Activated T-helper 1 cell treated with anti-CD3 and anti-CD28 coated beads, Interleukin-12 subunit alpha, Interleukin-12 subunit beta, Interleukin-2, Interleukin-4 antibody, amounts not matched to agents 30 ng/mL and 10 ng/mL and 1 ng/mL, durations not matched to agents 14 hours and 24 hours and 36 hours (primary cell): ENCODE data around the gene CBY1. TPM values are rescaled to one million over a fixed set of nuclear protein-coding genes. Genes with fewer than 3 reads are reported as not detected.

Experiments used
- DNase-seq: peaks from one replicate; pipeline ENCODE4 v3.0.0; 2021; ENCODE audit warnings: low spot score
- H3K27ac Mint-ChIP-seq: one replicate; pipeline ENCODE4 v1.8.0; 2021; ENCODE audit warnings: mild to moderate bottlenecking, mixed read lengths
- H3K27me3 Mint-ChIP-seq: one replicate; pipeline ENCODE4 v1.8.0; 2022; ENCODE audit warnings: mild to moderate bottlenecking, moderate library complexity, mixed read lengths; ENCODE audit not compliant: insufficient read depth
- H3K36me3 Mint-ChIP-seq: one replicate; pipeline ENCODE4 v1.8.0; 2021; ENCODE audit warnings: low read depth, mixed read lengths
- H3K4me1 Mint-ChIP-seq: one replicate; pipeline ENCODE4 v1.8.0; 2021; ENCODE audit warnings: low read depth, mixed read lengths
- H3K4me3 Mint-ChIP-seq: one replicate; pipeline ENCODE4 v1.8.0; 2021; ENCODE audit warnings: mild to moderate bottlenecking, moderate library complexity, mixed read lengths
- H3K9me3 Mint-ChIP-seq: one replicate; pipeline ENCODE4 v1.8.0; 2021; ENCODE audit warnings: mixed read lengths
- intact Hi-C: fragments of 100-400 bp; cut with micrococcal nuclease; formaldehyde crosslinking; loops from one replicate; pipeline ENCODE4 v1.15.1; 2024
- total RNA-seq: library from RNA; stranded (reverse); gene quantifications from 2 replicates; pipeline ENCODE4 v1.2.3, GENCODE V29; 2022

Gene CBY1
- total RNA-seq, 1 donor from 2014 or later, result 8.8 TPM

- Mint-ChIP-seq H3K27ac (peak overlapping the region; percentile 98), H3K4me3 (peak overlapping the region; percentile 93), H3K27me3 (no peaks in the 10 kb centered on the region), H3K36me3 (no peaks in the 10 kb centered on the region), H3K4me1 (peaks cover 16% of the 10 kb centered on the region), H3K9me3 (no peaks in the 10 kb centered on the region)
- intact Hi-C loops, result loop anchor here (10.0 kb wide), 1 partner anchor 472 kb away; the partner anchor contains the start of gene PLA2G6
- peak; percentile 28 for DNase-seq
Measured at GRCh38 chr22:38657045-38657909, 839 bp downstream of the CBY1 start.

- intact Hi-C loops, result no loop called here
- Mint-ChIP-seq H3K36me3 (peaks cover 8% of the 10 kb centered on the region), H3K27ac (no peak overlapping the region), H3K9me3 (no peaks in the 10 kb centered on the region), H3K4me3 (no peak overlapping the region), H3K27me3 (no peaks in the 10 kb centered on the region), H3K4me1 (no peaks in the 10 kb centered on the region)
- DNase-seq, result no peak
Measured at GRCh38 chr22:38674888-38675287, 18.4 kb downstream of the CBY1 start.

GRCh38 chr22:38675833-38676232 is 19.4 kb downstream of the CBY1 start:
- Mint-ChIP-seq H3K27me3 (no peaks in the 10 kb centered on the region), H3K36me3 (peaks cover 8% of the 10 kb centered on the region), H3K4me1 (peaks cover 4% of the 10 kb centered on the region), H3K9me3 (no peaks in the 10 kb centered on the region), H3K27ac (no peak overlapping the region), H3K4me3 (no peak overlapping the region)
- intact Hi-C loops, result no loop called here
- no peak for DNase-seq

GRCh38 chr22:38681582-38682335 is 25.3 kb downstream of the CBY1 start, which contains the start of gene TOMM22:
Gene TOMM22, plus strand, starts transcription at chr22:38681957. Its CDS starts 22 bp downstream, at chr22:38681979.
- Mint-ChIP-seq H3K27me3 (no peaks in the 10 kb centered on the region), H3K4me3 (peak within 1 kb of the TSS; percentile 98)

GRCh38 chr22:38684895-38685294 is 28.5 kb downstream of the CBY1 start:
- no peaks in the 10 kb centered on the region for H3K9me3 Mint-ChIP-seq
- H3K36me3 Mint-ChIP-seq, result peaks cover 48% of the 10 kb centered on the region
- peaks cover 21% of the 10 kb centered on the region for H3K4me1 Mint-ChIP-seq
- H3K27me3 Mint-ChIP-seq, result no peaks in the 10 kb centered on the region
- no peak overlapping the region for H3K27ac Mint-ChIP-seq
- H3K4me3 Mint-ChIP-seq, result no peak overlapping the region
- DNase-seq, result no peak
- intact Hi-C loops, result loop anchor here (5.0 kb wide), 1 partner anchor 178 kb away; the partner anchor contains the start of gene DDX17

More at GRCh38 chr22:38681582-38682335, 25.3 kb downstream of the CBY1 start, which contains the start of gene TOMM22:
- Mint-ChIP-seq H3K4me1 (peaks cover 21% of the 10 kb centered on the region), H3K27ac (peak within 1 kb of the TSS; percentile 96), H3K9me3 (no peaks in the 10 kb centered on the region), H3K36me3 (peaks cover 32% of the 10 kb centered on the region)
- peak; percentile 83 for DNase-seq
- intact Hi-C loops, result loop anchor here (1.0 to 5.0 kb wide), 7 partner anchors 15 to 995 kb away; partner anchors contain the start of genes CBY1, DDX17, DMC1 and DNAL4

GRCh38 chr22:38685761-38686160 is 29.3 kb downstream of the CBY1 start:
- Mint-ChIP-seq H3K9me3 (no peaks in the 10 kb centered on the region), H3K27ac (no peak overlapping the region), H3K36me3 (peaks cover 50% of the 10 kb centered on the region), H3K27me3 (no peaks in the 10 kb centered on the region), H3K4me1 (peaks cover 17% of the 10 kb centered on the region), H3K4me3 (no peak overlapping the region)
- intact Hi-C loops, result no loop called here
- DNase-seq, result no peak

GRCh38 chr22:38689651-38690050 is 33.2 kb downstream of the CBY1 start:
- peaks cover 46% of the 10 kb centered on the region for H3K36me3 Mint-ChIP-seq
- H3K27me3 Mint-ChIP-seq, result no peaks in the 10 kb centered on the region
- intact Hi-C loops, result no loop called here
- H3K27ac Mint-ChIP-seq, result no peak overlapping the region
- DNase-seq, result no peak
- H3K4me1 Mint-ChIP-seq, result peaks cover 17% of the 10 kb centered on the region
- H3K4me3 Mint-ChIP-seq, result no peak overlapping the region
- H3K9me3 Mint-ChIP-seq, result no peaks in the 10 kb centered on the region

GRCh38 chr22:38694049-38694448 is 37.6 kb downstream of the CBY1 start:
- Mint-ChIP-seq H3K4me1 (peaks cover 52% of the 10 kb centered on the region), H3K9me3 (no peaks in the 10 kb centered on the region), H3K36me3 (peaks cover 56% of the 10 kb centered on the region), H3K27ac (no peak overlapping the region), H3K4me3 (no peak overlapping the region), H3K27me3 (no peaks in the 10 kb centered on the region)
- intact Hi-C loops, result no loop called here
- no peak for DNase-seq

GRCh38 chr22:38694940-38695339 is 38.5 kb downstream of the CBY1 start:
- Mint-ChIP-seq H3K27ac (peak overlapping the region; percentile 41), H3K9me3 (no peaks in the 10 kb centered on the region), H3K4me3 (no peak overlapping the region), H3K27me3 (no peaks in the 10 kb centered on the region), H3K36me3 (peaks cover 50% of the 10 kb centered on the region), H3K4me1 (peaks cover 61% of the 10 kb centered on the region)
- no peak for DNase-seq
- intact Hi-C loops, result no loop called here

- intact Hi-C loops, result loop anchor here (1.0 kb wide), 1 partner anchor 16 kb away; the partner anchor contains the start of gene TOMM22
- Mint-ChIP-seq H3K27me3 (peaks cover 3% of the 10 kb centered on the region), H3K36me3 (peaks cover 46% of the 10 kb centered on the region), H3K4me3 (peak overlapping the region; percentile 90), H3K9me3 (no peaks in the 10 kb centered on the region), H3K4me1 (peaks cover 64% of the 10 kb centered on the region), H3K27ac (peak overlapping the region; percentile 94)
- no peak for DNase-seq
Measured at GRCh38 chr22:38696606-38697424, 40.4 kb downstream of the CBY1 start.

GRCh38 chr22:38697425-38698089 is 41.1 kb downstream of the CBY1 start:
- Mint-ChIP-seq H3K36me3 (peaks cover 44% of the 10 kb centered on the region), H3K9me3 (no peaks in the 10 kb centered on the region), H3K4me1 (peaks cover 64% of the 10 kb centered on the region), H3K27me3 (peaks cover 3% of the 10 kb centered on the region), H3K27ac (peak overlapping the region; percentile 94), H3K4me3 (peak overlapping the region; percentile 90)
- no peak for DNase-seq
- intact Hi-C loops, result no loop called here
